GM04504 (cell line): ENCODE results near the gene KCNK17.

Experiments
- DNase-seq: peaks from one replicate; pipeline ENCODE4 v3.0.0-alpha.2; 2012; ENCODE audit warnings: low read depth

KCNK17 gene

DNA sequence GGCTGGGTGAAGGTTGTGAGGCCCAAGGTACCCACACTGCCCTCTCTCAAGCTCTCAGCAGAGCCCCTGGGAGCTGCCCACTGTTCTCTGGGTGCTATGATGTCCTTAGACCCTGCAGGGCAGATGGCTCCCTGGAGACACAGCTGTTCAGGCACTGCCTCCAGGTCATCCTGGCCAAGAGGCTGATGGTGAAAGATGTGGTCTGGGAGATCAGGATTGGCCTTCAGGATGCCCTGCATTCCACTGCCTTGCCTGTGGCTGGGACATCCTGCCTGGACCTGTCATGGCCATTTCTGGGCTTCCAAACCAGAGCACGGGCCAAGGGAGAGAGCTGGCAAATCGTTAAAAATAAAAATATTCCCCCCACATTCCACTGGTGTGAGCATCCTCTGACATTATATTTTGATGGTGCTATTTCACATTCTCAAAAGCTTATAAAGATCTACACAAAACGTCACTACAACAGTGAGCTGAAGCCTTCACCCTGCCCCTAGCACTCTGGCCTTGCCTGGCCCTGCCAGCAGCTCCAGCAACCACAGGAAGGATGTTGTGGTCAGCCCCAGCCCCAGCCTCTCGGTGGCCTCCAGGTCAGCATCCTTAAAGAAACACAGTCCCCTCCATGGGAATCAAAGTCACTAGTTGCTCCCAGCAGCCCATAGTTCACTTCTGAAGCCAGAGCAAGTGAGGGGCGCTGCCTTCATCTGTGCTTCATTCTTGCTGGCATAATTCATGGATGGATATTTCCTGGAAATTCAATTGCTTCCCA is 21.7 kb upstream of the KCNK17 start:
- peak; percentile 11 for DNase-seq

DNA sequence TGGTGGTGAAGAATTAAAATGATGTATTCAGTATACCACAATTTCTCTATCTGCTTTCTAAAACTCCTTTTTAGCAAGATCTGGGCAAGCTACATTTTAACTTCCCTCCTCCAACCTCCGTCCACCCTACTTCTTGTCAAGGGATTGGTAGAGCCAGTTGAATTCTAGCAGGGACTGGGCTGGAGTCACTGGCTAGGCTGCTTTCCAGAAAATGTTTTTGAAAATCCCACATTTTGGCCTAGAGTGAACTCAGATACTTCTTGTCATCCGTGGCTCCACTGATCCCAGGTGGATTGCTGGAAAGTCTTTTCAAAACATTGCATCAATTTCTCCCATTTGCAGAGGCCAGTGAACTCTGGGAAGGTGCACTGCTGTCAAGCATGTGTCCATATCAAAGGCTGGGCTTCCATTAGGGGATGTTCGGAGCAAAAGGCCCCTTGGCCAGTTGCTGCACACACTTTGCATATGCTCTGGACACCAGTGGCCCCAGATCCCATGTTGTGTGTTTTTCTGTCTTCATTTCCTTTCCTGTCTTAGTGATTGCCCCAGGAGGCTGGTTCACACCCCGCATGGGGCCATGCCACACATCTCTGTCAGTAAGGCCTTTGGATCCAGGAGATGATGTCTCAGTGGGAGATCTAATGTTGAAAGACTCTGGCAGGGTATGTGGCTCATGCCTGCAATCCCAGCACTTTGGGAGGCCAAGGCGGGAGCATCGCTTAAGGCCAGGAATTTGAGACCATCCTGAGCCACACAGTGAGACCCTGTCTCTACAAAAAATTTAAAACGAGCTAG is 19.6 kb upstream of the KCNK17 start:
- no peak for DNase-seq

DNA sequence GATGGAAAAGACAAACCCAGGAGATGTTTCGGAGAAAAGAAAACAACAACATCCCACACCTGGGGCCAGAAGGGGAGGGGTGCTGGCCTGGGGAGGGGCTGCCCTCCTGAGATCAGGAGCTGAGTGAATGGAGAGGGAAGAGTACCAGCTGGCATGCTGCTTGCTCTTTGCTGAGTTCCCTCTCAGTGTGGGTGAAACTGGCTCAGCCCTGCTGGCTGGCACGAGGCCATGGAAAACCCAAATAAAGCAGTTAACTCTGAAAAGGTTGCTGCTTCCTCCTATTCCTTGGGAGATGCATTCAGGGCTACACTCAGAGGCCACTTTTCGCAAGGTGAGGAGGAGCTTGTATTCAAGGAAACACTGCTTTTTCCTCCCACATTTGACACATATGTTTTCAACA is 16.3 kb upstream of the KCNK17 start:
- no peak for DNase-seq

DNA sequence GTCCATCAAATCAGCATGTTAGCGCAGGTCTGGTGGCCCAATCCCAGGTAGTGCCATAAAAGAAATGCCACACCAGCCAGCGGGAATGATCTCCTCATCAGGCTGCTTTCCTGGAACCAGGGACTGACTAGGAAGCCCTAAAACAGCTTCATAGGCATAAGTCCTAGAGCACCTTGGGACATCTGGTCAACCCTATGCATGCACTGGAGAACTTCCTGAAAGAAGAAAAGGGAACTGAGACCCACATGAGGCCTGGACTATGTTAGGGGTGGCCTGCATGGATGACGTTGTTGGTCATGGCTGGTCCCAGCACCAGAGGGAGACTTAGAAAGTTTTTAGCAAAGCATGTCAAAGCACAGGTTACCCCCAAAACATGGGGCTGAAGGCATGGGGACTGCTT is 15.8 kb upstream of the KCNK17 start:
- no peak for DNase-seq

DNA sequence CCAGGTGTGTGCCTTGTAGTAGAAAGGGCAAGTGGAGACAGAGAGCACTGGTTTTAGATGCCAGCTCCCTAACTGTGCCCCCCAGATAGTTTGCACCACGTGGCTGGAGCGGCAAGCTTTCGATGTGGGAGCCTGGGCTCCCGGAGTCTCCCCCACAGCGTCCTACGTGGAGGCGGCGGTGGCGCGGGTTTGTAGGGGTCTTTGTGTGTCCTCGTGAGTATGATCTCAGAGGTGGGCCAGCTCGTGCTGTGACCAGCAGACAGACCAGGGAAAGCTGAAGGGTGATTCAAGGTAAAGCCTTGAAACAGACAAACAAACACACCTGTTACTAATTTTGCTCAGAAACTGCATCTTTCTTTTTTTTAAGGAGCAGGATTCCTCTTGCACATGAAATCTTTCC is 13.8 kb upstream of the KCNK17 start:
- DNase-seq, result no peak

DNA sequence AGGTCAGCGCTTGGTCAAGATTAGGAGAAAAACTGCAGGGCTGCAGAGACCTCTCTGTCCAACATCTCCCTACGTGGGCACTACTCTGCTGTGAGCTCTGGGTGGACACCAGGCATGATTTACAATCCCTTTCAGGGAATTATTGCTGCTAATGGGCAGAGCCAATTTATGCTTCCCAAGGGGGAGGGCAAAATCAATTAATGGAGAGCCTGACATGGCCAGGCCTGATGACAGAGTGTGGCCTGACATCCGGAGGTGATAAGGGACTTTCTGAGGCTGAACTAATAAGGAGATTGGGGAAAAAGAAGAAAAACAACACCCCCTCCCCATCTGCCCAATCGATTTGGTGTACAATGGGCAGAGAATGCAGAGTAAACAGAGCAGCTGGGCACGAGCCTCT is 13.3 kb upstream of the KCNK17 start:
- DNase-seq, result no peak

DNA sequence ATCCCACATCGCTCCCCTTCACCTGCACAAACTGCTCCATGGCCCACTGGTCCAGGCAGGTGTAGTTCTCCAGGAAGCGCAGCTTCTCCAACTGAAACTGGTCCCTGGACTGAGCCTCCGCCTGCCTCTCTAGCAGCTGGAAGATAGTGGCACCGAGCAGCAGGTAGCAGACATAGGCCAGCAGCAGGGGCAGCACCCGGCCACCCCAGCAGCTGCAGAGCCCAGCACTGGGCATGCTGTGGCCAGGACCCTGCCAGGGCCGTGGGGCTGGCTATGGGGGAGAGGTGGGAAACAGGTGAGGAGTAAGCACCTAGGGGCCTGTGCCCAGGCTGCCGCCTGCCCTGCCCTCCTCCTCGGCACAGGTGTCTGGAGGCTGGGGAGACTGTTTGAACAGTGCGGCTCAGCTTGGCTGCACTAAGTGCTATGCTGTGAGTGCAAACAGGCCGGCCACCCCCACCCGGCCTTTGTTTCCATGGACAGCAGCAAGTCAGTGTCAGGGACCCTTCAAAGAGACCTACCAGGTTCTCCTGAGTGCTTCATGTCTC is 8.2 kb upstream of the KCNK17 start, which contains the start of gene KCNK16:
KCNK16 (minus strand) TSS at position 397 of the 545 bp plus-strand sequence; CDS start at position 235, 162 bp downstream.
- DNase-seq, result no peak

DNA sequence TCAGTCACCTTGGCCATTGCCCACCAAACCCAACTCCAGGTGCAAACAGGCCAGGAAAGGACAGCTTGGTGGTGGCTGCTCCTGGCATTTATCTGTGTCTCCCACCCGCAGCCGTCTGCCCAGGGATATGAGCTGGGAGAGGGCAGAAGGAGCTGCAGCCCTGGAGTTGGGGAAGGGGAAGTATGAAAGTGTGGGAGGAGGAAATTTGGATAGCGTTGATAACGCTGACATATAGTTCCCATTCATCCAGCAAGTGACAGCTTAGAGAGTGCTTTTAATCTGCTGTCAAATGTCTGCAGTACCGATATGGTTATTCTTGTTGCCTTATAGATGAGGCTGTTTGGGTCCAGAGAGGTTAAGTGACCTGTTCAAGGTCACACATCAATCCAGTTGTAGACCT is 7.5 kb upstream of the KCNK17 start:
- no peak for DNase-seq

DNA sequence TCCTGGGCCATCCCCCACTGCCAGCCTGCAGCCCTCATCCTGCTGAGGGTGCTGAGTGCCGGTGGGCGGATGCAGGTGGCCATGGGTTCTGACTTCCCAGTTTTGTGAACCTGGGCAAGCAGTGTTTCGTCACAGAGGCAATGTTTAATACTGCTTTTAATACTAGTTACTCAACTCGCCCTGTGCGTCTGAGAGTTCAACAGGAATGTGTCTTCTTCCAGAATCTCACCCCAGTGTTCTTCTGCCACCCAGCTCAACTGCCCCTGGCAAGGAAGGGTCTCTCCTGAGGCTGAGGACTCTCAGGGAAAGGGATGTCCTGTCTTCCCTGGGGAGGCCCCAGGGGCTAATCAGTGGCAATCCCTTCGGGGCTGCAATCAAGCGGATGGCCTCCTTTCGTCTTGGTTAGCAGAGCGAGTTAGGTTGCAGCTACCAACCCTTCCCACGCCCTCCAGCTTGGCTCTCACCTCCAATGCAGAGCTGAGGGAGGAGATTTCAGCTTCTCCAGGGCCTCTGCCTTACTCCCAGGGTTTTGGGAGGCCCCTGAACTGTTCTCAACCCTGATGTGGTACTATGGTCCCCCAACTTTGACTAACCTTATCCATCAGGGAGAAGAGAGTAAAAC is 6.3 kb upstream of the KCNK17 start:
- DNase-seq, result no peak

DNA sequence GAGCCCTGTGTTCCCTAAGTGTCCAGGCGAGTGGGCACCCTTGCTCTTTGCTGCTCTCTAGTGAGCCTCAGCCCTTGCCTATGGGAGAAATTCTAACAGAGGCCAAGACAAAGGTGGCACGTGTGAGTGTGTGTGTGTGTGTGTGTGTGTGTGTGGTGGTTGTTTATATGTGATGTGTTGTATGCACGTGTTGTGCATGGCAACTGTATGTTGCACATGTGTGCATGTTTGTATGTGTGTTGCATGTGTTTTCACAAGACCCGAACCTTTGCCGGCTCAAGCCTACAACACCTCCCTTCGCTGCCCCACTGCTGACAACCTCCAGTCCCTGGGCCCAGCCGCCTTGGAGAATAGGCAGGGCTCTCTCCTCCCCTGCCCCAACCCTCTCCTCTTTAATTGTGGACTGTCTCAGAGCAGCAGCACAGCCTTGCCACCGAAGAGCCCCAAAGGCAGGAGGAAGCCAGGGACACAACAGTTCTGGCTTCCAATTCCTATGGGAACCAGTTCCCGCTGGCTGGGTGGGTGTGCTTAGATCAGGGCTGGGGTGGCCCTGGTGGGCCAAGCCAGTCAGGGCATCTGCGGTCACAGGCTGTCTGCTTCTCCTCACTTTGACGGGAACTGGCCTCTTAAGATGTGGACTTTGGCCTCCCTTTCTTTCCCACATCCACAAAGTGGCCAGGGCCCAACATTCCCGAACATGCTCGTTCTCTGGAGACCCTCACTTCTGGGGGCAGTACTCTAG is 5.6 kb upstream of the KCNK17 start:
- no peak for DNase-seq

DNA sequence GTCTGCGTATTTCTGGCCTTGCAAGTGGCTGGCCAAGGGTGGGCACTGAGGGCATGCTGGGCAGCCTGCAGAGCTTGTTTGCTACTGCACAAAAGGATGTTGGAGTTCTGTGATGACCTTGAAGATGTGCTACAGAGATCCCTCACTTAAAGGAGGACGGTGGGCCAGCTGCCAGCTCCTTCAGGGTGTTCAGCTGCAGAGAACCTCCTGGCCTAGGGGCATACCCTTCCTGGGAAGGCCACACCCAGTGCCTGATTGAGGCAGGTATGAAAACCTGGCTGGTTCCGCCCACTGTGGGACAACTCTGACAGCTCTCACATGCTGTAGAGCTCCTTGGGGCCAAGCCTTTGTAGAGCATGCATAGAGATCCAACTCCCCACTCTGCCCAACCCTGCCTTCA is 3.0 kb upstream of the KCNK17 start:
- DNase-seq, result no peak

DNA sequence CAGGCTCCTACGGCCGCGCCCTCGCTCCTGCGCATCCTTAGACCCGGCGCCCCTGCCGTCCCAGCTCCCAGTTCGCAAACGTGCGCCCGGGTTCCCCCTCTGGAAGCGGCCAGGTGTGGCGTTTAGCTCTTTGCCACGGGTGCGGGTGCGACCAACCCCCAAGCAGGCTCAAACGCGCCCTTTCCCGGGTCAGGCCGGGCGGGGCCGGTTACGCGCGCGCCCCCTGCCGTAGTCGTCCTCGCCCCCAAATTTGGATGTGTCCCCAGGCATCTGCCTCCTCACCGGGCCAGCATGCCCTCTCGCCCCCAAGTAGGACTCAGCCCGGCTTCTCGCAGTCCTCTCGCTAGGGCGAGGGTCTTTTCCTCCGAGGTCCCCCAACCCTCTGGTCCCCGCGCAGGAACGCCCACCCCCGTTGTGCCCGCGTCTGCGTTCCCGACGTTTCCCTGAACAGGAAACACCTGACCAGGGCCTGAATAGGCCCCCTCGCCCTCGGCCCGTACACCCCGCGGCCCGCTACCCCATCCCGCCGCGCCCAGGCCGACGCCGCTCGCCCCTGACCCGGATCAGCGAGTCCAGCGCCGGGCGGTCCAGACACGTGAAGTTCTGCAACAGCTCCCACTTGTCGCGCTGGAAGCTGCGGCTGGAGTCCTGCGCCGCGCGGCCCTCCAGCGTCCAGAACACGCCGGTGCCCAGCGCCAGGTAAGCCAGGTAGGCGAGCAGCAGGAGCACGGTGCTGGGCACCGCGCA is 520 bp downstream of the KCNK17 start:
- DNase-seq, result no peak

DNA sequence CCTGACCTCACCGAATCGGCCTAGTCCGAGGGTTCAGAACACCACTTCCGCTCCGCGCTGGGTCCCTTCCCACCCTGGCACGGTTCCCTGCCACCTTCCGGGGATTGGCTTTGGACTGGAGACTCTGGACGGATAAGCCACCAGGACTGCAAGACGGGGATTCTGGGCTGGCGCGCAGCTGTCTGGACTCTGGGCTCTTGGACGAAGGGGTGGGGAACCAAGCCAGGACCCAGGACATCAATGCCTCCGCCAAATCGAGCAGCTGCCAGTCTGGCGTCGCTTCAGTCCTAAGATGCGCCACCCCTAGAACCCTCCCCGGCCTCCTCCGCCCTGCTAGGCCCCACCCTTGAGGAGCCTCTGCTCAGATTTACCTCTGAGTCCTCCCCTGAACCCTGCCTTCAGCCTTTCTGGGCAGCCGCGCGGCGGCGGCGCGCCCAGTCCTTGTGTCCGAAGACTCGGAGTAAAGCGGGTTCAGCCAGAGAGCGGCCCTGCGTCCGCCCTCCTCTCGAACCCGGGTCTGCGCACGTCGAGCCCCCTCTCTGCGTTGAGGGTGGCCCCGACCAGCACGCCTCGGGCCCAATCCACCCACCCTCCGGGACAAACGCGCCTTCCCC is 1.2 kb downstream of the KCNK17 start:
- no peak for DNase-seq

DNA sequence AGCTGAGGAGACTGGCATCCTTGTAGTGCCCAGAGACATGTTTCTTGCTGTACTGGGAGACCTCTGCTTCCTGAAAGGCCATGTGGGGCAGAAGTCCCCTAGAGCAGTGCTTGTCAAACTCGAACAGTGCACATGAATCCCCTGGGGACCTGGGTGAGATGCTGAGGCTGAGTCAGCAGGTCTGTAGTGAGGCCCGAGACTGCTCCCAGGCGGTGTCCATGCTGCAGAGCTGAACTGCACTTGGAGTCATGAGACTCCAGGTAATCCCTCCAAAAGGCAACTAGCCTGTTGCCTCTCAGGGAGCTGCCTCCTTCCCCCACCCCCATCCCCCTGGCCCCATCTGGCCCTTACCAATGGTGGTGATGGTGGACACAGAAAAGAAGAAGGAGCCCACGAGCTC is 3.7 kb downstream of the KCNK17 start:
- no peak for DNase-seq

DNA sequence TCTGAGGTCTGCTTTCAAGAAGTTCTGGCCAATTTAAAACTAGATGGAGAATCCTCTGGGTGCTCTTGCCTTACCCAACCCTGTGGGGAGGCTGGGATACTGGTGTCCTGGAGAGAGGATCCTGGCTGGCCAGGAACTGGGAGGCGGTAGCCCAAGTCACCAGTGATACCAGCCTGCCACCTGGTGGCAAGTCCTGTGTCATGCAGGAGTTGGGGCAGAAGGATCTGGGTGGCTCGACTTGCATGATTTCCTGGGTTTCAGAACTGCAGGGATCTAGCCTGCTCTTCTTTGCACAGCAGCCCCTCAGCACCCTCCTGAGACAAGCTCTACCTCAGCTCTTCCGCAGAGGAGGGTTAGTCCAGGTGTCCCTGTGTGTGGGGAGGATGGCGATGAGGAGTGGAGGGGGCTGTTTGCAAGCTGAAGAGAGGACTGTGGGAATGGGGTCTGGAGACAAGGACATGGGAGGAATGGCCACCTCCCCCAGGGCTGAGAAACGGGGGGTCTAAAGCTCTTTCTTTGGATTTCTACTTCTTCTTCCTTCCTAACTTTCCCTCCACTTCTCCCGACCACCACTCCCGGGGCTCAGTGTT is 4.2 kb downstream of the KCNK17 start:
- peak; percentile 42 for DNase-seq

DNA sequence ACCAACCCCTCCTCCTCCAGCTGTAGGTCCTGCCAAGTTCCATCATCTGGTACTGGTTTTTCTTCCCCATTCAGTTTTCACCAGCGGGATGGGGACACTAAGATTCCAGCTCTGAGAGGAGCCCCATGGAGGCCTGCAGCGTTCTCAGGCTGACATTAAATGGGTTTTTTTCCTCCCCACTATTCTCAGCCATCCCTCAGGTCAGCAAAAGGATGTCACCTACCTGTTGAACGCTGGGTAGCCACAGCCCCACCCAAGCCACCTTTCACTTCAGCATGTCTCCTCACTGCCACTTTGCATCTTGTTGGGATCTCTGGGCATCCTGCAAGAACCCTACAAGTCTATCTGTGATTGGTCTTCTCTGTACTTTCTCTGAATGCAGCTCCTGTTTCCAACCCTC is 6.8 kb downstream of the KCNK17 start:
- DNase-seq, result no peak

DNA sequence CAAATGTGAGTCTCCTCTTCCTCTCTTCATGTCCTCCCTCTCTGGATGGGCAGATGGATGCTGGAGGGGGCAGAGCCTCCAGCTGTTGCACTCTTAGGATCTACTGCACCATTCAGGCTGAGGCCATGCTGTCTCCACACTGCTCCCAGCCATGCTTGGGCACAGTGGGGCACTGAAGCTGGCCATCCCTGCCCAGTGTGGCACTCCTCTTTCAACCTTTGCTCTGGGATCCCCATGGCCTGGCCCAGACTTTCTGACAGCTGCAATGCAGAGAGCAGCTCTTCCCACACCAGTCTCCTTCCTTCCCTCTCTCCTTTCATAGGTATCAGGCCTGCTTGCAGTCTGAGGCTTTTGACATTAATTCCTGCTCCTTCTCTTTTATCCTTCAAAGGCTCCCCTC is 9.3 kb downstream of the KCNK17 start:
- no peak for DNase-seq

DNA sequence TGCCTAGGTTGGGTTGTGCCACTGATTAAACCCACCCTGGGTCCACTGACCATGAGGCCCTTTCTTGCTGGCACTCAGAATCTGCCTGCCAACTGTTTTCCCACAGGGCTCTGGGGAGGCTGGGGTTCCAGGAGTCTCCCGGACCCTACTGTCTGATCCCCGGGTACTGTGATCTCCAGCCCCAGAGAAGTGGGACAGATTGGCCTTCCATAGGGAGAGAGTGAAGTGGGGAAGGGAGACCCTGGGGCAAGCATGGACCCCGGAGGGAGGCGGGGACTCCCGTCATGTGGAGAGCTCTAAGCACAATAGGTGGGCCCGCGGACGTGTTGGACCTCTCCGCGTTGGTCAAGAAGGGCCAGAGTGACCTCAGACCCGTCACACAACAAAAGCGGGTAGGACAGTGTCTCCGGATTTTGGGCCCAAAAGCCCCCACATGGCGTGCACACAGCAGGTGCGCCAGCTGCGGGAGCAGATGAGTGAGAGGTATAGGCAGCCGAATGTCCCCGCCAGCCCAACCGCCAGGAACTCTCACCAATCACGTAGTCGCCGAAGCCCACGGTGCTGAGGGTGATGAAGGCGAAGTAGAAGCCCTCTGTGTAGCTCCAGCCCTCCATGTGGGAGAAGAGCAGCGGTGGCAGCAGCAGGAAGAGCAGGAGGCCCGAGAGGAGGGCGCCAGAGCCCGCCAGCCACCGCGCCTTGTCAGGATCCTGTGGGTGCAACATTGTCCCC is 10.6 kb downstream of the KCNK17 start:
- no peak for DNase-seq

DNA sequence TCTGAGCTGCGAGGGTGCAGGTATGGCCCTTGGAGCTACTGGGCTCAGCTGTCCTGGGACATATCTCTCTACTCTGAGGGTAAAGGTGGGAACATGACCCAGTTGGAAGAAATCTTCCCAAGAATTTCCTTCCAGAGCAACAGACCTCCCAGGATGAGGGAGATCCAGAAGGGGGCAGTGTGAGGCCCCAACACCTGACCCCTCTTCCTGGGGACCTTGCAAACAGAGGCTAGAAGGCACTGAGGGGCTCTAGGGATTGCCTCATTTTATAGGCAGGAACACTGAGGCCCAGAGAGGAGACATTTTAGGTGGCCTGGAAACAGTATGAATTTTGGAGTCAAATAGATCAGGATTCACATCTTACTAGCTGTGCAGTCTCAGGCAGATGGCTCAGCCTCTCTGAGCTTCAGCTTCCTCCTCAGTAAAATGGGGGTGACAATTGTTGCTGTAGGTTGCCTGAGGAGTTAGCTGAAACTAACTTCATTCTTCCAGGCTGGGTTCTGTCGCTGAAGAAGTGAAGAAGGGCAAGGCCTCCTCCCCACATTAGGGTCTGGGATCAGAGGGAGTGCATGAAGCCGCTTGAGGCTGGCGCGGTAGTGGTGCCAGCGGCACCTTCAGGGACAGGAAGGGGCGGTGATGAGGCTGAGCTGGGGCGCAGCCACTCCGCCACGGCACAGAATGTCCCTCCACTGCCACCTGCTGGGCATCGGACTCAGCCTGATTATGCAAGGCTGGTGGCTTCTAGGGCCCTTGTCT is 11.4 kb downstream of the KCNK17 start:
- DNase-seq, result peak; percentile 27
